IMR-90 (cell line): ENCODE results near the gene ARMC9. TPM values are rescaled to one million over a fixed set of nuclear protein-coding genes. Genes with fewer than 3 reads are reported as not detected.

Source experiments
- ATAC-seq: fragments of 200-7000 bp; cut with Tn5 transposase; 2 replicates; pipeline ENCODE4 v1.9.1; 2020; ENCODE audit warnings: low read depth, mild to moderate bottlenecking, moderate library complexity
- BruUV-seq: library from RNA; stranded (reverse); fragments of 400-500 nt; replicated peaks from 2 replicates; lab custom pipeline; 2021; lab: Mats Ljungman, UMichigan
- CTCF ChIA-PET: fragments of 300-600 bp; formaldehyde crosslinking; extraction: SDS; loops from one replicate; lab custom pipeline; 2021; ENCODE audit warnings: antibody characterized with exemption; lab: Yijun Ruan, JAX
- POLR2A ChIA-PET: fragments of 300-600 bp; sonication (Branson Sonifier 250); formaldehyde crosslinking; loops from one replicate; lab custom pipeline; 2022; ENCODE audit warnings: antibody characterized with exemption; ENCODE audit not compliant: unreplicated experiment; lab: Charles Lee
- DNase-seq: peaks from one replicate; pipeline ENCODE4 v3.0.0; 2013
- H2AFZ ChIP-seq: replicated peaks from 2 replicates; pipeline ENCODE3; 2013; ENCODE audit warnings: low read length, mild to moderate bottlenecking; ENCODE audit not compliant: poor library complexity
- H2AK5ac ChIP-seq: 2 replicates; pipeline ENCODE4 v1.6.1; 2013; ENCODE audit warnings: low read depth, low read length, inconsistent platforms
- H2AK9ac ChIP-seq: replicated peaks from 2 replicates; pipeline ENCODE3; 2013; ENCODE audit warnings: mild to moderate bottlenecking, low read depth, low read length, moderate library complexity; ENCODE audit not compliant: poor library complexity
- H2BK120ac ChIP-seq: 2 replicates; pipeline ENCODE4 v1.6.1; 2013; ENCODE audit warnings: low read depth, low read length, inconsistent platforms
- H2BK15ac ChIP-seq: 3 replicates; pipeline ENCODE4 v1.6.1; 2013; ENCODE audit warnings: low read depth, low read length, inconsistent platforms
- H2BK20ac ChIP-seq: 2 replicates; pipeline ENCODE4 v1.6.1; 2013; ENCODE audit warnings: low read depth, mild to moderate bottlenecking, inconsistent platforms, low read length, moderate library complexity
- H2BK5ac ChIP-seq: 2 replicates; pipeline ENCODE4 v1.6.1; 2013; ENCODE audit warnings: mild to moderate bottlenecking, low read depth, low read length, inconsistent platforms; ENCODE audit not compliant: poor library complexity, severe bottlenecking
- H3K14ac ChIP-seq: replicated peaks from 2 replicates; pipeline ENCODE4 v1.6.1; 2013; ENCODE audit warnings: low read depth, low read length, inconsistent platforms
- H3K18ac ChIP-seq: 2 replicates; pipeline ENCODE4 v1.6.1; 2013; ENCODE audit warnings: low read depth, low read length, control low read depth
- H3K23ac ChIP-seq: 2 replicates; pipeline ENCODE4 v1.6.1; 2013; ENCODE audit warnings: low read depth, low read length, inconsistent platforms
- H3K27ac ChIP-seq: 2 replicates; pipeline ENCODE4 v1.5.1; 2013; ENCODE audit warnings: mild to moderate bottlenecking, control low read depth, low read length; ENCODE audit not compliant: insufficient read depth
- H3K27me3 ChIP-seq: 2 replicates; pipeline ENCODE4 v1.6.1; 2013; ENCODE audit warnings: low read length; ENCODE audit not compliant: control insufficient read depth, insufficient read depth
- H3K36me3 ChIP-seq: 2 replicates; pipeline ENCODE4 v1.6.1; 2013; ENCODE audit warnings: low read length, mixed read lengths; ENCODE audit not compliant: control insufficient read depth, insufficient read depth
- H3K4ac ChIP-seq: 2 replicates; pipeline ENCODE4 v1.6.1; 2013; ENCODE audit warnings: low read depth, low read length, inconsistent platforms
- H3K4me1 ChIP-seq: 2 replicates; pipeline ENCODE4 v1.6.1; 2013; ENCODE audit warnings: low read length, mixed read lengths; ENCODE audit not compliant: control insufficient read depth, insufficient read depth
- H3K4me2 ChIP-seq: 2 replicates; pipeline ENCODE4 v1.6.1; 2013; ENCODE audit warnings: low read depth, mild to moderate bottlenecking, control low read depth, low read length, moderate library complexity
- H3K4me3 ChIP-seq: 2 replicates; pipeline ENCODE4 v1.5.1; 2013; ENCODE audit warnings: low read depth, mild to moderate bottlenecking, control low read depth, low read length, moderate library complexity; ENCODE audit not compliant: insufficient read depth
- H3K56ac ChIP-seq: 2 replicates; pipeline ENCODE4 v1.6.1; 2013; ENCODE audit warnings: low read length, inconsistent platforms; ENCODE audit not compliant: insufficient read depth; ENCODE audit errors: extremely low read depth
- H3K79me1 ChIP-seq, 2 experiments: 2 replicates each; pipeline ENCODE4 v1.6.1; 2013; ENCODE audit warnings: low read length in 2 of 2, inconsistent platforms in 1 of 2, low read depth in 1 of 2
- H3K9ac ChIP-seq: 2 replicates; pipeline ENCODE4 v1.6.1; 2013; ENCODE audit warnings: low read depth, low read length, control low read depth
- H3K9me1 ChIP-seq: 2 replicates; pipeline ENCODE4 v1.6.1; 2013; ENCODE audit warnings: low read length, inconsistent platforms; ENCODE audit not compliant: insufficient read depth
- H3K9me3 ChIP-seq: 2 replicates; pipeline ENCODE4 v1.6.1; 2013; ENCODE audit warnings: low read length; ENCODE audit not compliant: control insufficient read depth, insufficient read depth
- H4K20me1 ChIP-seq: 2 replicates; pipeline ENCODE4 v1.6.1; 2013; ENCODE audit warnings: low read length, inconsistent platforms; ENCODE audit not compliant: insufficient read depth
- H4K5ac ChIP-seq: 2 replicates; pipeline ENCODE4 v1.6.1; 2013; ENCODE audit warnings: mild to moderate bottlenecking, low read depth, low read length, control low read depth
- H4K8ac ChIP-seq, 2 experiments: 2 replicates each; pipeline ENCODE4 v1.6.1; 2013; ENCODE audit warnings: low read depth in 2 of 2, low read length in 2 of 2, control low read depth in 1 of 2, inconsistent platforms in 1 of 2
- H4K91ac ChIP-seq: 2 replicates; pipeline ENCODE4 v1.6.1; 2013; ENCODE audit warnings: low read depth, low read length, inconsistent platforms; ENCODE audit not compliant: insufficient read depth
- BHLHE40 ChIP-seq: fragments of 150-350 bp; IDR thresholded peaks from 2 replicates; pipeline ENCODE4 v1.6.1; 2016; ENCODE audit warnings: mild to moderate bottlenecking, low read depth, low read length
- CEBPB ChIP-seq: IDR thresholded peaks from 2 replicates; pipeline ENCODE4 v1.6.1; 2012; ENCODE audit warnings: low read depth, low read length, improper control_type of control experiment
- CHD1 ChIP-seq: IDR thresholded peaks from 2 replicates; pipeline ENCODE4 v1.6.1; 2012; ENCODE audit warnings: low read depth, low read length, improper control_type of control experiment
- CTCF ChIP-seq: conservative IDR thresholded peaks from 2 replicates; pipeline ENCODE4 v1.5.1; 2012; ENCODE audit warnings: mild to moderate bottlenecking, low read depth, low read length, improper control_type of control experiment
- ELK1 ChIP-seq: fragments of 150-350 bp; IDR thresholded peaks from 2 replicates; pipeline ENCODE4 v1.6.1; 2016; ENCODE audit warnings: low read depth, mild to moderate bottlenecking, low read length, moderate library complexity, borderline replicate concordance
- FOS ChIP-seq: fragments of 150-350 bp; IDR thresholded peaks from 2 replicates; pipeline ENCODE4 v1.6.1; 2016; ENCODE audit warnings: low read depth, low read length
- MAFK ChIP-seq: IDR thresholded peaks from 2 replicates; pipeline ENCODE4 v1.6.1; 2012; ENCODE audit warnings: low read depth, low read length, improper control_type of control experiment
- MAZ ChIP-seq: IDR thresholded peaks from 2 replicates; pipeline ENCODE4 v1.6.1; 2012; ENCODE audit warnings: low read depth, mild to moderate bottlenecking, low read length, improper control_type of control experiment, moderate library complexity, borderline replicate concordance
- MXI1 ChIP-seq: IDR thresholded peaks from 2 replicates; pipeline ENCODE4 v1.6.1; 2012; ENCODE audit warnings: low read depth, mild to moderate bottlenecking, low read length, moderate library complexity, borderline replicate concordance
- RAD21 ChIP-seq: IDR thresholded peaks from 2 replicates; pipeline ENCODE4 v1.6.1; 2012; ENCODE audit warnings: low read length, improper control_type of control experiment
- RFX5 ChIP-seq: IDR thresholded peaks from 2 replicates; pipeline ENCODE4 v1.8.0; 2012; ENCODE audit warnings: low read depth, mild to moderate bottlenecking, low read length, moderate library complexity
- USF2 ChIP-seq: fragments of 150-350 bp; IDR thresholded peaks from 2 replicates; pipeline ENCODE4 v1.6.1; 2017; ENCODE audit warnings: mild to moderate bottlenecking, antibody characterized with exemption, low read length, low read depth
- WGBS, 2 experiments: methylation state at CpG; one replicate each; pipeline versions ENCODE4 v1.1.5 to v1.1.7; 2013; ENCODE audit warnings: missing lambda C conversion rate in 2 of 2; ENCODE audit not compliant: insufficient read length in 1 of 2; ENCODE audit errors: extremely low coverage in 2 of 2; 5-methylcytosine and 5-hydroxymethylcytosine counted together
- dilution Hi-C: fragments of 300-500 bp; cut with HindIII; formaldehyde crosslinking; loops from one replicate; pipeline ENCODE4 v1.14.3; 2018; ENCODE audit warnings: low sequenced_read_pairs; ENCODE audit not compliant: unreplicated experiment
- in situ Hi-C: fragments of 300-500 bp; cut with MboI; formaldehyde crosslinking; loops from 3 replicates; pipeline ENCODE4 v1.14.3; 2019; ENCODE audit warnings: low sequenced_read_pairs, inconsistent platforms, mixed read lengths
- intact Hi-C: fragments of 100-400 bp; cut with micrococcal nuclease; formaldehyde crosslinking; loops from 2 replicates; pipeline ENCODE4 v1.10.0; 2022
- polyA plus RNA-seq, 3 experiments: library from polyadenylated mRNA; depleted of rRNA; stranded (reverse); fragments of >200 nt; gene quantifications; 2 replicates each; pipeline ENCODE4 v1.2.3, GENCODE V29; 2012; ENCODE audit warnings: low replicate concordance in 1 of 3
- total RNA-seq: library from RNA; depleted of rRNA; stranded (reverse); fragments of >200 nt; gene quantifications from 2 replicates; pipeline ENCODE4 v1.2.3, GENCODE V29; 2012

ARMC9 gene
- total and polyA plus RNA-seq, 2 of the 4 experiments (the other 2 are of a cell fraction) = 36.0 to 46.6 TPM

- H2BK120ac ChIP-seq = no peak overlapping the region
- no peak overlapping the region for H3K4me2 ChIP-seq
- no peaks in the 10 kb centered on the region for H3K9me3 ChIP-seq
- no peak overlapping the region for H3K18ac ChIP-seq
- intact Hi-C loops (no loop called here), dilution Hi-C loops (no loop called here), in situ Hi-C loops (loop anchor here (5.0 kb wide), 1 partner anchor 117 kb away; no protein-coding TSS in a partner anchor)
- ATAC-seq (no peak), DNase-seq (no peak)
- no peaks in the 10 kb centered on the region for H3K27me3 ChIP-seq
- no peak overlapping the region for H3K56ac ChIP-seq
- H3K14ac ChIP-seq = no peak overlapping the region
- 93% methylated on average over 3 of the region's 8 CpGs; no CpG with 5 or more reads in 1 of the 2 experiments for WGBS, 2 experiments
- no peak overlapping the region for H3K4ac ChIP-seq
- H3K79me1 ChIP-seq = no peaks in the 10 kb centered on the region
- H2BK5ac ChIP-seq = no peak overlapping the region
- H2BK20ac ChIP-seq = no peak overlapping the region
- H3K23ac ChIP-seq = no peak overlapping the region
- H2AK9ac ChIP-seq = no peak overlapping the region
- H3K4me1 ChIP-seq = 0 out of 2 replicates have a peak, but pooled peaks cover 2% of the 10 kb centered on the region
- BruUV-seq = no TSS peak
- no peak overlapping the region for H4K91ac ChIP-seq
- no peak overlapping the region for H2AK5ac ChIP-seq
- POLR2A ChIA-PET = no interaction called here
- CTCF ChIA-PET = interaction anchor here (1.1 kb wide), 1 partner anchor 11 kb away, joined by 3 read pairs; no protein-coding TSS in a partner anchor
- TF ChIP-seq MXI1 = no peak
- TF ChIP-seq RAD21 = no peak
- TF ChIP-seq CTCF = no peak
- TF ChIP-seq MAZ = no peak
- TF ChIP-seq MAFK = no peak
- no peak for TF ChIP-seq BHLHE40
- no peak for TF ChIP-seq CEBPB
- no peak for TF ChIP-seq USF2
- no peak for TF ChIP-seq CHD1
- no peak for TF ChIP-seq RFX5
- no peak for TF ChIP-seq ELK1
- no peak for TF ChIP-seq FOS
- H4K20me1 ChIP-seq = no peaks in the 10 kb centered on the region
- H2AFZ ChIP-seq = no peak overlapping the region
- H3K9ac ChIP-seq = no peak overlapping the region
- no peak overlapping the region for H3K4me3 ChIP-seq
- no peak overlapping the region for H4K5ac ChIP-seq
- H4K8ac ChIP-seq = no peak overlapping the region
- H3K36me3 ChIP-seq = peaks cover 22% of the 10 kb centered on the region
- H3K9me1 ChIP-seq = 0 out of 2 replicates have a peak, but pooled peaks cover 1% of the 10 kb centered on the region
- no peak overlapping the region for H3K27ac ChIP-seq
- H2BK15ac ChIP-seq = no peak overlapping the region
Observed at GRCh38 chr2:231295363-231295655, 96.9 kb downstream of the ARMC9 start.
